ENCODE data around the gene PLXND1. TPM values are rescaled to one million over a fixed set of nuclear protein-coding genes. Genes with fewer than 3 reads are reported as not detected.

The PLXND1 gene
- total RNA-seq, 1 donor from 2014 or later: 9.0 TPM

DNA sequence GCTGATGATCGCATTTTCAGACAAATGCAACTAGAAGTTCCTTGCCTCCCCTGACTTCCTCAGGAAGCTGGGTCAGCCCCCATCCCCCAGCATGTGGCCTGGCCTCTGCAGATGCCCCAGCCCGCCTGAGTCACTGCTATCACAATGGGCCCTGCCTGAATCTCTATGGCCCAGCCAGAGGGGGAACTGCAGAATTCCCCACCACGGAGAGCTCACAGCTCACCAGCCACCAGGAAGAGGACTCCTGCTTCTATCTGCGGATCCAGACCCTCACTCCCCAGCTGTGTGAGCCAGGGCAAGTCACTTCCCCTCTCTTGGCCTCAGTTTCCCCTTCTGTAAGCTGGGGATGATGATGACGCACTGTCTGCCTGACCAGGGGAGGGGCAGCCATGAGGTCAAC lies 6.9 kb downstream of the PLXND1 start:
- Histone ChIP-seq H3F3A (ENCODE audit: low read depth) (peaks cover 58% of the 10 kb centered on the region), H2AFZ (replicated peaks) (no peak overlapping the region), H3K9ac (no peak overlapping the region), H3K79me2 (ENCODE audit: low read depth) (no peaks in the 10 kb centered on the region), H4K20me1 (ENCODE audit: low read depth) (peaks cover 27% of the 10 kb centered on the region), H3K27ac (no peak overlapping the region), H3K4me2 (no peak overlapping the region), H3K36me3 (no peaks in the 10 kb centered on the region), H3K27me3 (peaks cover 12% of the 10 kb centered on the region), H3K4me3 (no peak overlapping the region), H3K9me3 (ENCODE audit: low read depth) (no peaks in the 10 kb centered on the region), H3K4me1 (peaks cover 44% of the 10 kb centered on the region)
- Mint-ChIP-seq H3K9me3 (no peaks in the 10 kb centered on the region), H3K4me3 (no peak overlapping the region), H3K4me1 (peaks cover 78% of the 10 kb centered on the region), H3K27ac (peak overlapping the region; percentile 21), H3K27me3 (ENCODE audit: insufficient read depth, low read depth) (peaks cover 16% of the 10 kb centered on the region), H3K36me3 (no peaks in the 10 kb centered on the region)
- TF ChIP-seq EZH2 (IDR thresholded peaks at IDR 0.05): no peak
- no peak for TF ChIP-seq EZH2phosphoT487 (IDR thresholded peaks at IDR 0.05)
- TF ChIP-seq, protein P1, sequence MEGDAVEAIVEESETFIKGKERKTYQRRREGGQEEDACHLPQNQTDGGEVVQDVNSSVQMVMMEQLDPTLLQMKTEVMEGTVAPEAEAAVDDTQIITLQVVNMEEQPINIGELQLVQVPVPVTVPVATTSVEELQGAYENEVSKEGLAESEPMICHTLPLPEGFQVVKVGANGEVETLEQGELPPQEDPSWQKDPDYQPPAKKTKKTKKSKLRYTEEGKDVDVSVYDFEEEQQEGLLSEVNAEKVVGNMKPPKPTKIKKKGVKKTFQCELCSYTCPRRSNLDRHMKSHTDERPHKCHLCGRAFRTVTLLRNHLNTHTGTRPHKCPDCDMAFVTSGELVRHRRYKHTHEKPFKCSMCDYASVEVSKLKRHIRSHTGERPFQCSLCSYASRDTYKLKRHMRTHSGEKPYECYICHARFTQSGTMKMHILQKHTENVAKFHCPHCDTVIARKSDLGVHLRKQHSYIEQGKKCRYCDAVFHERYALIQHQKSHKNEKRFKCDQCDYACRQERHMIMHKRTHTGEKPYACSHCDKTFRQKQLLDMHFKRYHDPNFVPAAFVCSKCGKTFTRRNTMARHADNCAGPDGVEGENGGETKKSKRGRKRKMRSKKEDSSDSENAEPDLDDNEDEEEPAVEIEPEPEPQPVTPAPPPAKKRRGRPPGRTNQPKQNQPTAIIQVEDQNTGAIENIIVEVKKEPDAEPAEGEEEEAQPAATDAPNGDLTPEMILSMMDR (IDR thresholded peaks at IDR 0.05): no peak
- peak; percentile 57 for DNase-seq (ENCODE audit: low spot score)

- no peak overlapping the region for H3K4me2 ChIP-seq
- Mint-ChIP-seq H3K4me1 (peaks cover 79% of the 10 kb centered on the region), H3K27me3 (ENCODE audit: insufficient read depth, low read depth) (peaks cover 16% of the 10 kb centered on the region), H3K36me3 (no peaks in the 10 kb centered on the region), H3K4me3 (peak overlapping the region; percentile 16), H3K27ac (no peak overlapping the region), H3K9me3 (no peaks in the 10 kb centered on the region)
- H3K27ac ChIP-seq: no peak overlapping the region
- H2AFZ ChIP-seq (replicated peaks): no peak overlapping the region
- TF ChIP-seq EZH2phosphoT487 (IDR thresholded peaks at IDR 0.05) (no peak), EZH2 (IDR thresholded peaks at IDR 0.05) (no peak)
- TF ChIP-seq, protein P1 (IDR thresholded peaks at IDR 0.05): no peak
- peaks cover 6% of the 10 kb centered on the region for H3K27me3 ChIP-seq
- H3F3A ChIP-seq (ENCODE audit: low read depth): peaks cover 60% of the 10 kb centered on the region
- H3K79me2 ChIP-seq (ENCODE audit: low read depth): no peaks in the 10 kb centered on the region
- H3K9me3 ChIP-seq (ENCODE audit: low read depth): no peaks in the 10 kb centered on the region
- H3K4me3 ChIP-seq: no peak overlapping the region
- no peaks in the 10 kb centered on the region for H3K36me3 ChIP-seq
- no peak overlapping the region for H3K9ac ChIP-seq
- H4K20me1 ChIP-seq (ENCODE audit: low read depth): peaks cover 25% of the 10 kb centered on the region
- H3K4me1 ChIP-seq: peaks cover 50% of the 10 kb centered on the region
- no peak for DNase-seq (ENCODE audit: low spot score)
Measured at GRCh38 chr3:129599073-129599472, 7.4 kb downstream of the PLXND1 start.

GRCh38 chr3:129598484-129598883 lies 8.0 kb downstream of the PLXND1 start:
- Histone ChIP-seq H2AFZ (replicated peaks) (no peak overlapping the region), H3K4me3 (no peak overlapping the region), H4K20me1 (ENCODE audit: low read depth) (peaks cover 19% of the 10 kb centered on the region), H3K79me2 (ENCODE audit: low read depth) (no peaks in the 10 kb centered on the region), H3K9ac (no peak overlapping the region), H3F3A (ENCODE audit: low read depth) (peaks cover 60% of the 10 kb centered on the region), H3K27ac (no peak overlapping the region), H3K4me2 (no peak overlapping the region), H3K4me1 (peaks cover 54% of the 10 kb centered on the region), H3K36me3 (no peaks in the 10 kb centered on the region), H3K27me3 (peaks cover under 1% of the 10 kb centered on the region), H3K9me3 (ENCODE audit: low read depth) (no peaks in the 10 kb centered on the region)
- Mint-ChIP-seq H3K27ac (peak overlapping the region; percentile 50), H3K9me3 (no peaks in the 10 kb centered on the region), H3K4me1 (peaks cover 79% of the 10 kb centered on the region), H3K27me3 (ENCODE audit: insufficient read depth, low read depth) (peaks cover 13% of the 10 kb centered on the region), H3K36me3 (no peaks in the 10 kb centered on the region), H3K4me3 (peak overlapping the region; percentile 16)
- no peak for DNase-seq (ENCODE audit: low spot score)
- no peak for TF ChIP-seq EZH2phosphoT487 (IDR thresholded peaks at IDR 0.05)
- TF ChIP-seq, protein P1 (IDR thresholded peaks at IDR 0.05): no peak
- TF ChIP-seq EZH2 (IDR thresholded peaks at IDR 0.05): no peak

Measured in neural progenitor cell (in vitro differentiated cells).